Caco-2 (cell line): ENCODE results near the gene AGAP2. TPM values are rescaled to one million over a fixed set of nuclear protein-coding genes. Genes with fewer than 3 reads are reported as not detected.

Source experiments
- BruUV-seq: library from RNA; stranded (reverse); fragments of 400-500 nt; replicated peaks from 2 replicates; lab custom pipeline; 2021; lab: Mats Ljungman, UMichigan
- CTCF ChIA-PET: fragments of 300-600 bp; sonication (Branson Sonifier 250); formaldehyde crosslinking; loops from one replicate; lab custom pipeline; 2022; ENCODE audit warnings: antibody characterized with exemption; lab: Charles Lee
- POLR2A ChIA-PET: fragments of 300-600 bp; sonication (Branson Sonifier 250); formaldehyde crosslinking; loops from one replicate; lab custom pipeline; 2022; ENCODE audit warnings: antibody characterized with exemption; lab: Charles Lee
- DNase-seq, 2 experiments: peaks; one replicate each; pipeline versions ENCODE4 v3.0.0 to v3.0.0-alpha.2; 2020 to 2022
- H3K27me3 ChIP-seq: replicated peaks from 2 replicates; pipeline ENCODE4 v1.6.0; 2011; ENCODE audit warnings: low read length; ENCODE audit not compliant: control insufficient read depth, insufficient read depth
- H3K36me3 ChIP-seq: 2 replicates; pipeline ENCODE4 v1.5.1; 2011; ENCODE audit warnings: low read length; ENCODE audit not compliant: control insufficient read depth, insufficient read depth
- H3K4me1 ChIP-seq: fragments of 250-450 bp; sonication (Bioruptor Pico); 2 replicates; pipeline ENCODE4 v1.5.1; 2020; ENCODE audit warnings: mild to moderate bottlenecking
- H3K4me3 ChIP-seq: 2 replicates; pipeline ENCODE4 v1.5.1; 2011; ENCODE audit warnings: low read depth, mild to moderate bottlenecking, control low read depth, low read length
- H3K9me3 ChIP-seq: fragments of 250-450 bp; sonication (Bioruptor Pico); 2 replicates; pipeline ENCODE4 v1.5.1; 2020; ENCODE audit warnings: mild to moderate bottlenecking, moderate library complexity
- H3K27ac Mint-ChIP-seq: one replicate; pipeline ENCODE4 v1.8.0; 2022; ENCODE audit warnings: mixed read lengths; ENCODE audit not compliant: unreplicated experiment
- H3K27me3 Mint-ChIP-seq: one replicate; pipeline ENCODE4 v1.8.0; 2022; ENCODE audit warnings: mixed read lengths; ENCODE audit not compliant: insufficient read depth, unreplicated experiment
- H3K36me3 Mint-ChIP-seq: one replicate; pipeline ENCODE4 v1.8.0; 2022; ENCODE audit warnings: mild to moderate bottlenecking, mixed read lengths; ENCODE audit not compliant: insufficient read depth, unreplicated experiment
- H3K4me1 Mint-ChIP-seq: one replicate; pipeline ENCODE4 v1.8.0; 2022; ENCODE audit warnings: low read depth, mixed read lengths; ENCODE audit not compliant: unreplicated experiment
- H3K4me3 Mint-ChIP-seq: one replicate; pipeline ENCODE4 v1.8.0; 2022; ENCODE audit warnings: mild to moderate bottlenecking, moderate library complexity, mixed read lengths; ENCODE audit not compliant: unreplicated experiment
- H3K9me3 Mint-ChIP-seq: one replicate; pipeline ENCODE4 v1.8.0; 2022; ENCODE audit warnings: mixed read lengths; ENCODE audit not compliant: unreplicated experiment
- intact Hi-C: fragments of 100-400 bp; cut with micrococcal nuclease; formaldehyde crosslinking; loops from one replicate; pipeline ENCODE4 v1.10.0; 2022; ENCODE audit not compliant: unreplicated experiment
- total RNA-seq: library from RNA; stranded (reverse); gene quantifications from 2 replicates; pipeline ENCODE4 v1.2.3, GENCODE V29; 2022
- TF ChIP-seq, protein P1 (sequence below), 2 experiments: fragments of 200-600 bp in 1 of 2; IDR thresholded peaks; 1 replicate in 1 of 2; 2 replicates in 1 of 2; pipeline versions ENCODE4 v1.5.1 to v1.8.0; 2011 to 2022; ENCODE audit warnings: antibody characterized with exemption in 1 of 2, control low read depth in 1 of 2, inconsistent platforms in 1 of 2, low read depth in 1 of 2, low read length in 1 of 2, mild to moderate bottlenecking in 1 of 2, moderate library complexity in 1 of 2; ENCODE audit not compliant: insufficient read depth in 1 of 2, severe bottlenecking in 1 of 2, unreplicated experiment in 1 of 2

Gene AGAP2
- total RNA-seq, 1 experiment from 2014 or later: 0.09 TPM

DNA sequence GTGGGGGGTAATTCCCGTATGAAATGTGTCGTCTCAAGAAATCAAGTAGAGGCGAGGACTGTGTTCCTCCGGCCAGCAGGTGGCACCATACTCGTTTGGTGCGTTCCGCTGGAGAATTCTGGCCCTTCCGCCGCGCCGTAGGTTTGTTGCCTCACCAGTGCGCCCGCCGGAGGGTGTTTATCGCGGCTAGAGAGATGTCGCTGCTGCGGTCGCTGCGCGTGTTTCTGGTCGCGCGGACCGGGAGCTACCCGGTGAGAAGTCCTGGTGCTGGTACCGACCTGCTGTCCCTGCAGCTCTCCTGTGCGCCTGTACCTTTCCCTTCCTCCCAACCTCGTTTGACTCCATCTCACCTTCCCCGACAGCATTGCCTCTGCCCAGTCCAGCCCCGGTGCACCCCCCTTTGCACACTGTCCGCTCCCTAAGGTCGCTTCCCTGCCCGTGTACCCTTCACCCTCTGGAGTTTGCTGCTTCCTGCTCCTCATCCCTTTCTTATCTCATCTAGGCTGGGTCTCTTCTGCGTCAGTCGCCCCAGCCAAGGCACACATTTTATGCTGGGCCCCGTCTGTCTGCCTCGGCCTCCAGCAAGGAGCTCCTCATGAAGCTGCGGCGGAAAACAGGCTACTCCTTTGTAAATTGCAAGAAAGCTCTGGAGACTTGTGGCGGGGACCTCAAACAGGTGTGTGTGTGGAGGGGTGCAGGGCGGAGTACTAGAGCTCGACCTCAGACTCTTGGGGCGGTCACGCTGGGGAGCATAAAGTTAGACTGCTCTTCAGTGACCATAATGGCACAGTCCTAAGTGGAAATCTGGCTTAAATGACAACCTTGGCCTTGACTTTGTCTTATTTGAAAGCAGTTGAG lies 44.3 kb upstream of the AGAP2 start, which contains the start of gene TSFM:
TSS of gene TSFM (plus strand) at position 180 of the 858 bp plus-strand sequence. CDS start at position 195, 15 bp downstream.
- ChIA-PET POLR2A (interaction anchor here (1.0 kb wide), 1 partner anchor 11 kb away, joined by 7 read pairs; the partner anchor contains the start of genes EEF1AKMT3 and METTL1), CTCF (interaction anchor here (0.6 to 1.0 kb wide), 7 partner anchors 8 to 82 kb away, joined by 3 to 4 read pairs (median 4); partner anchors contain the start of genes EEF1AKMT3 and METTL1)
- no peaks in the 10 kb centered on the region for H3K9me3 ChIP-seq
- Mint-ChIP-seq H3K4me1 (no peaks in the 10 kb centered on the region), H3K9me3 (no peaks in the 10 kb centered on the region), H3K27ac (peak within 1 kb of the TSS; percentile 91), H3K27me3 (no peaks in the 10 kb centered on the region), H3K4me3 (peak within 1 kb of the TSS; percentile 92), H3K36me3 (peaks cover 21% of the 10 kb centered on the region)
- TF ChIP-seq, protein P1, sequence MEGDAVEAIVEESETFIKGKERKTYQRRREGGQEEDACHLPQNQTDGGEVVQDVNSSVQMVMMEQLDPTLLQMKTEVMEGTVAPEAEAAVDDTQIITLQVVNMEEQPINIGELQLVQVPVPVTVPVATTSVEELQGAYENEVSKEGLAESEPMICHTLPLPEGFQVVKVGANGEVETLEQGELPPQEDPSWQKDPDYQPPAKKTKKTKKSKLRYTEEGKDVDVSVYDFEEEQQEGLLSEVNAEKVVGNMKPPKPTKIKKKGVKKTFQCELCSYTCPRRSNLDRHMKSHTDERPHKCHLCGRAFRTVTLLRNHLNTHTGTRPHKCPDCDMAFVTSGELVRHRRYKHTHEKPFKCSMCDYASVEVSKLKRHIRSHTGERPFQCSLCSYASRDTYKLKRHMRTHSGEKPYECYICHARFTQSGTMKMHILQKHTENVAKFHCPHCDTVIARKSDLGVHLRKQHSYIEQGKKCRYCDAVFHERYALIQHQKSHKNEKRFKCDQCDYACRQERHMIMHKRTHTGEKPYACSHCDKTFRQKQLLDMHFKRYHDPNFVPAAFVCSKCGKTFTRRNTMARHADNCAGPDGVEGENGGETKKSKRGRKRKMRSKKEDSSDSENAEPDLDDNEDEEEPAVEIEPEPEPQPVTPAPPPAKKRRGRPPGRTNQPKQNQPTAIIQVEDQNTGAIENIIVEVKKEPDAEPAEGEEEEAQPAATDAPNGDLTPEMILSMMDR (IDR thresholded peaks at IDR 0.05; ENCODE audit: insufficient read depth in 1 of 2, low read depth in 1 of 2, low read length in 1 of 2, severe bottlenecking in 1 of 2, unreplicated experiment in 1 of 2): peak; percentile 74 to 81
- BruUV-seq: no TSS peak
- H3K27me3 ChIP-seq: no peaks in the 10 kb centered on the region
- DNase-seq: peak; percentile 93 to 94
- peaks cover 2% of the 10 kb centered on the region; the same call in 1 of the 2 replicates for H3K36me3 ChIP-seq
- no peaks in the 10 kb centered on the region for H3K4me1 ChIP-seq
- intact Hi-C loops: loop anchor here (1.0 kb wide), 1 partner anchor 11 kb away; the partner anchor contains the start of genes EEF1AKMT3 and METTL1
- H3K4me3 ChIP-seq: peak within 1 kb of the TSS; percentile 99

DNA sequence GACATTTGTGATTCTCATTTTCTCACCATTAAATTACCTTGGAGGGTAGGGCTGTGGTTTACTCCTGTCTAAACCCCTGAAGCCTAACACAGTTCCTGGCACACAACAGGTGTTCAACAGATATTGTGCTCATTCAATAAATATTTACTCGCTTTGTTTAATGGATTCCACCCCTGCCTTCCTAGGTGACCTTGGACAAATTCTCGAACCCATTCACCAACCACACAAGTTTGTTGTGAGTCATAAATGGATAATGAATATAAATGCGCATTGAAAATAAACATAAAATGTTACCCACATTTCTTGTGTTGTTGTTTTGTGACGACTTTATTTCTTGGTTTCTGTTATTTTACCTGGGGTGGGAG lies 43.7 kb upstream of the AGAP2 start:
- H3K9me3 ChIP-seq: no peaks in the 10 kb centered on the region
- Mint-ChIP-seq H3K9me3 (no peaks in the 10 kb centered on the region), H3K27ac (no peak overlapping the region), H3K27me3 (no peaks in the 10 kb centered on the region), H3K4me1 (no peaks in the 10 kb centered on the region), H3K36me3 (peaks cover 15% of the 10 kb centered on the region), H3K4me3 (peak overlapping the region; percentile 92)
- intact Hi-C loops: loop anchor here (1.0 kb wide), 1 partner anchor 10 kb away; the partner anchor contains the start of genes EEF1AKMT3 and METTL1
- ChIA-PET POLR2A (no interaction called here), CTCF (no interaction called here)
- H3K4me1 ChIP-seq: no peaks in the 10 kb centered on the region
- BruUV-seq: no TSS peak
- TF ChIP-seq, protein P1 (IDR thresholded peaks at IDR 0.05; ENCODE audit: insufficient read depth in 1 of 2, low read depth in 1 of 2, low read length in 1 of 2, severe bottlenecking in 1 of 2, unreplicated experiment in 1 of 2): no peak
- H3K36me3 ChIP-seq: peaks cover 2% of the 10 kb centered on the region; the same call in 1 of the 2 replicates
- peak overlapping the region; percentile 99 for H3K4me3 ChIP-seq
- DNase-seq: no peak
- H3K27me3 ChIP-seq: no peaks in the 10 kb centered on the region

DNA sequence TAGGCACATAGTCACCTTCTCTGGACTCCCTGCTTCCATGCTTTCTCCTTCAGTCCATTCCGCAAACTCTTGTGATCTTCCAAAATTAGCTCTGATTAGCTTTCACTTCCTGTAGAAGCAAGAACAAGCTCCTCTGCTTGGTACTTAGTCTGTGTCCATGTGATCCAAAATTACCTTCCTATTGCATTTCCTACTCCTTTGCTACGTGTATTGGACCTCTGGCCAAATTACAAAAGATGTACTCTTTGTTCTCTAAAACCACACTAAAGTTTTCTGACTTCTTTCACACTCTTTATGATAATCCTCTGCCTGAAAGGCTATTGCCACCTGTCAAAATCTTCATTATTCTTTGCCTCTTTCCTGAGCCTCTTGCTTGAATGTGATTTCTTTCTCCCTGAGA lies 43.3 kb upstream of the AGAP2 start:
- intact Hi-C loops: loop anchor here (1.0 kb wide), 1 partner anchor 10 kb away; the partner anchor contains the start of genes EEF1AKMT3 and METTL1
- Mint-ChIP-seq H3K27me3 (no peaks in the 10 kb centered on the region), H3K27ac (no peak overlapping the region), H3K36me3 (peaks cover 11% of the 10 kb centered on the region), H3K4me3 (no peak overlapping the region), H3K9me3 (no peaks in the 10 kb centered on the region), H3K4me1 (no peaks in the 10 kb centered on the region)
- Histone ChIP-seq H3K27me3 (no peaks in the 10 kb centered on the region), H3K36me3 (no peaks in the 10 kb centered on the region), H3K4me1 (no peaks in the 10 kb centered on the region), H3K9me3 (no peaks in the 10 kb centered on the region), H3K4me3 (no peak overlapping the region)
- ChIA-PET POLR2A (interaction anchor here (0.7 kb wide), 1 partner anchor 10 kb away, joined by 3 read pairs; the partner anchor contains the start of genes EEF1AKMT3 and METTL1), CTCF (interaction anchor here (0.7 to 0.8 kb wide), 2 partner anchors 22 to 115 kb away, joined by 3 to 5 read pairs; no protein-coding TSS in a partner anchor)
- DNase-seq: no peak
- BruUV-seq: no TSS peak
- TF ChIP-seq, protein P1 (IDR thresholded peaks at IDR 0.05; ENCODE audit: insufficient read depth in 1 of 2, low read depth in 1 of 2, low read length in 1 of 2, severe bottlenecking in 1 of 2, unreplicated experiment in 1 of 2): no peak
